ENCODE data around the gene HIP1.
"Not testable (repeated sequence)": the region's sequence is repeated elsewhere in the genome, so short reads cannot be mapped to it uniquely, and the experiment has no call there.

Gene HIP1

GRCh38 chr7:75613351-75613750 lies 125.4 kb downstream of the HIP1 start:
- TF ChIP-seq, protein P1, sequence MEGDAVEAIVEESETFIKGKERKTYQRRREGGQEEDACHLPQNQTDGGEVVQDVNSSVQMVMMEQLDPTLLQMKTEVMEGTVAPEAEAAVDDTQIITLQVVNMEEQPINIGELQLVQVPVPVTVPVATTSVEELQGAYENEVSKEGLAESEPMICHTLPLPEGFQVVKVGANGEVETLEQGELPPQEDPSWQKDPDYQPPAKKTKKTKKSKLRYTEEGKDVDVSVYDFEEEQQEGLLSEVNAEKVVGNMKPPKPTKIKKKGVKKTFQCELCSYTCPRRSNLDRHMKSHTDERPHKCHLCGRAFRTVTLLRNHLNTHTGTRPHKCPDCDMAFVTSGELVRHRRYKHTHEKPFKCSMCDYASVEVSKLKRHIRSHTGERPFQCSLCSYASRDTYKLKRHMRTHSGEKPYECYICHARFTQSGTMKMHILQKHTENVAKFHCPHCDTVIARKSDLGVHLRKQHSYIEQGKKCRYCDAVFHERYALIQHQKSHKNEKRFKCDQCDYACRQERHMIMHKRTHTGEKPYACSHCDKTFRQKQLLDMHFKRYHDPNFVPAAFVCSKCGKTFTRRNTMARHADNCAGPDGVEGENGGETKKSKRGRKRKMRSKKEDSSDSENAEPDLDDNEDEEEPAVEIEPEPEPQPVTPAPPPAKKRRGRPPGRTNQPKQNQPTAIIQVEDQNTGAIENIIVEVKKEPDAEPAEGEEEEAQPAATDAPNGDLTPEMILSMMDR (IDR thresholded peaks at IDR 0.05; ENCODE audit: low read depth, low read length, missing control alignments) = no peak
- no peak for DNase-seq (ENCODE audit: extremely low read depth, low read depth)
- H3K4me3 ChIP-seq (replicated peaks; ENCODE audit: low read depth, low read length) = no peak overlapping the region

- no peak for DNase-seq (ENCODE audit: extremely low read depth, low read depth)
- TF ChIP-seq, protein P1 (IDR thresholded peaks at IDR 0.05; ENCODE audit: low read depth, low read length, missing control alignments) = no peak
- H3K4me3 ChIP-seq (replicated peaks; ENCODE audit: low read depth, low read length) = no peak overlapping the region
These were observed 127.1 kb downstream of the HIP1 start for GRCh38 chr7:75611557-75612178.

DNA sequence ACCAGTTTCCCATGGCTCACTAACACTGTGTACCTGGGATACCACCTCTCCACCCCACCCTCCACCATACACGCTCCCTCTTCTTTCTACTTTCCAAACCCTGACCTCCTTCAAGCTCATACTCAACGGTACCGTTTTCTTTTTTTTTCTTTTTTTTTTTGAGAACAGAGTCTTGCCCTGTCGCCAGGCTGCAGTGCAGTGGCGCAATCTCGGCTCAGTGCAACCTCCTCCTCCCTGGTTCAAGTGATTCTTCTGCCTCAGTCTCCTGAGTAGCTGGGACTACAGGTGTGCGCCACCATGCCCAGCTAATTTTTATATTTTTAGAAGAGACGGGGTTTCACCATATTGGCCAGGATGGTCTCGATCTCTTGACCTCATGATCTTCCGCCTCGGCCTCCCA lies 129.3 kb downstream of the HIP1 start:
- H3K4me3 ChIP-seq (replicated peaks; ENCODE audit: low read depth, low read length); DNase-seq (ENCODE audit: extremely low read depth, low read depth): not testable (repeated sequence)

- TF ChIP-seq, protein P1 (IDR thresholded peaks at IDR 0.05; ENCODE audit: low read depth, low read length, missing control alignments) = no peak
- no peak overlapping the region for H3K4me3 ChIP-seq (replicated peaks; ENCODE audit: low read depth, low read length)
These were observed 130.2 kb downstream of the HIP1 start for GRCh38 chr7:75608451-75609122.

GRCh38 chr7:75604408-75604807 lies 134.3 kb downstream of the HIP1 start:
- TF ChIP-seq, protein P1 (IDR thresholded peaks at IDR 0.05; ENCODE audit: low read depth, low read length, missing control alignments) = no peak
- no peak for DNase-seq (ENCODE audit: extremely low read depth, low read depth)
- no peak overlapping the region for H3K4me3 ChIP-seq (replicated peaks; ENCODE audit: low read depth, low read length)

More at GRCh38 chr7:75608451-75609122, 130.2 kb downstream of the HIP1 start:
- no peak for DNase-seq (ENCODE audit: extremely low read depth, low read depth)

DNA sequence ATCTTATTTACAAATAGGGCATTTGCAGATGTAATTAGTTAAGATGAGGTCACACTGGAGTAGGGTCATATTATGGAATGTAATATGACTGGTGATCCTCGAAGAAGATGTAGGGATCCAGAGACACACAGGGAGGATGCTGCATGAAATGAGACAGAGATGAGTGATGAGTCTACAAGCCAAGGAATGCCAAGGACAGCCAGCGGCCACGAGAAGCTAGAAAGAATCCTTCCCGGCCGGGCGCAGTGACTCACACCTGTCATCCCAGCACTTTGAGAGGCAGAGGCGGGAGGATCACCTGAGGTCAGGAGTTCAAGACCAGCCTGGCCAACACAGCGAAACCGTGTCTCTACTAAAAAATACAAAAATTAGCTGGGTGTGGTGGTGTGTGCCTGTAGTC lies 135.9 kb downstream of the HIP1 start:
- DNase-seq (ENCODE audit: extremely low read depth, low read depth); H3K4me3 ChIP-seq (replicated peaks; ENCODE audit: low read depth, low read length): not testable (repeated sequence)

GRCh38 chr7:75601539-75601938 lies 137.2 kb downstream of the HIP1 start:
- TF ChIP-seq, protein P1 (IDR thresholded peaks at IDR 0.05; ENCODE audit: low read depth, low read length, missing control alignments) = no peak
- no peak for DNase-seq (ENCODE audit: extremely low read depth, low read depth)
- H3K4me3 ChIP-seq (replicated peaks; ENCODE audit: low read depth, low read length) = no peak overlapping the region

DNA sequence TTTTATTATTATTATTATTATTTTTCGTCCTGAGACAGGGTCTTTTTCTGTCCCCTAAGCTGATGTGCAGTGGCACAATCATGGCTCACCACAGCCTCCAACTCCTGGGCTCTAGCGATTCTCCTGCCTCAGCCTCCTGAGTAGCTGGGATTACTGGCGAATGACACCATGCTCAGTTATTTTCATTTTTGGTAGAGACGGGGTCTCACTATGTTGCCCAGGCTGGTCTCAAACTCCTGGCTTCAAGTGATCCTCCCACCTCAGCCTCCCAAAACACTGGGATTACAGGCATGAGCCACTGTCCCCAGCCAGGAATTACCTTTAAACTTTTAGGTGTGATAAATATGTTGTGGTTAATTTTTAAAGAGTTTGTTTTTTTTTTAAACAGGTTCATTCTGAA lies 138.0 kb downstream of the HIP1 start:
- not testable (repeated sequence) for H3K4me3 ChIP-seq (replicated peaks; ENCODE audit: low read depth, low read length); DNase-seq (ENCODE audit: extremely low read depth, low read depth)

Measured in HFF-Myc (cell line).